Neural cell (in vitro differentiated cells): ENCODE measurements around the gene NIPSNAP2.

ENCODE experiments used
- CTCF ChIP-seq: fragments of 450-650 bp; IDR thresholded peaks from 2 replicates; pipeline ENCODE4 v1.5.1; 2014; ENCODE audit warnings: antibody characterized with exemption, mild to moderate bottlenecking, moderate library complexity; ENCODE audit not compliant: poor library complexity, severe bottlenecking
- POLR2AphosphoS5 ChIP-seq: IDR thresholded peaks from 2 replicates; pipeline ENCODE4 v1.6.1; 2012
- REST ChIP-seq: IDR thresholded peaks from 2 replicates; pipeline ENCODE4 v1.6.1; 2012; ENCODE audit warnings: borderline replicate concordance
- SMC3 ChIP-seq: fragments of 450-650 bp; conservative IDR thresholded peaks from 2 replicates; pipeline ENCODE4 v1.6.1; 2014; ENCODE audit warnings: antibody characterized with exemption, mild to moderate bottlenecking, moderate library complexity; ENCODE audit not compliant: poor library complexity
- TAF1 ChIP-seq: IDR thresholded peaks from 2 replicates; pipeline ENCODE4 v1.6.1; 2012; ENCODE audit warnings: low read depth

GRCh38 chr7:56026538-56026937, 62.2 kb downstream of the NIPSNAP2 start:
- TF ChIP-seq CTCF (no peak), POLR2AphosphoS5 (no peak), TAF1 (no peak), SMC3 (no peak), REST (no peak)
